Measurements from ENCODE around the gene APEX1.

Gene APEX1

DNA sequence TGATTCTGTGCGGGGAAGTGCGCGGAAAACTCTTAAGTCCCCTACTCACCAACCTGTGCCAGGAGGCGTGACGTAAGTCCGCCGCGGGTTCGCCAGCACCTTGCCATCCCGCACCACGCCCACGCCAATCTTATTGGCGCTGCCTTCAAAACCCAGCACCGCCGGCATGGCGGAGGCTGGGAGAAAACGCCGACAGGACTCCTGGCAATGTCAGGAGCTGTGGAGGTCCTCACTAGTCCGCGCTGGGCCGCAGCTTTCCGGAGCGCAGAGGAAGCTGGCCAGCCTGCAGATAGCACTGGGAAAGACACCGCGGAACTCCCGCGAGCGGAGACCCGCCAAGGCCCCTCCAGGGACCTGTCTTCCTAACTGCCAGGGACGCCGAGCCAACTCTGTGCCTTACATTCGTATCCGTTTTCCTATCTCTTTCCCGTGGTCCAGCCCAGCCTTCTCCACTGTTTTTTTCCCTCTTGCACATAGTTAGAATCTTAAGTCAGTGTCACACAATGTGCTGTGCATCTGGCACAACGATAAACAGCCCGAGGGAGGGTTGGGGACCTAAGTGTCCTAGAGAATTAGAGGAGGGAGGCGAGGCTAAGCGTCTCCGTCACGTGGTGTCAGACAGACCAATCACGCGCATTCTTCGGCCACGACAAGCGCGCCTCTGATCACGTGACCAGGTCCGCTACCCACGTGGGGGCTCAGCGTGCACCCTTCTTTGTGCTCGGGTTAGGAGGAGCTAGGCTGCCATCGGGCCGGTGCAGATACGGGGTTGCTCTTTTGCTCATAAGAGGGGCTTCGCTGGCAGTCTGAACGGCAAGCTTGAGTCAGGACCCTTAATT is at the start of gene APEX1, which contains the start of gene OSGEP:
TSS of gene APEX1 (plus strand) at position 711 of the 839 bp plus-strand sequence. CDS start 420 bp downstream, outside the sequence.
TSS of gene OSGEP (minus strand) at position 297 of the 839 bp plus-strand sequence. CDS start at position 168, 129 bp downstream.
- DNase-seq (ENCODE audit: low spot score) = peak; percentile 99

DNA sequence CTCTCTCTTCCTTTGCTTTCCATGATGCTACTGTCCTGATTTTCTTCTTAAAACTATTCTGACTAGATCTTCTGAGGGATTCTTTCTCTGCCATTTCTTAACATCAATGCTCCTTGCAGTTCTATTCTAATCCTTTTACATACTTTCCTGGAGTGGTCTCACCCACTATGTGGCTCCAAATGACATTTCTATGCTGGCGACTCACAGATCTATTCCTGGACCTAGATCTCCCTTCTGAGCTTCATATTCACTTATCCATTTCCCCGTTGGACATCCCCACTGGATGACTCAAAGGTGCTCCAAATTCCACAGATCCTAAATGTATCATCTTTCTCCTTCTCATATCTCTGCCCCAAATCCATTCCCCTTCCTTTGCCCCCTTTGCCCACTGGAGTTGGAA is 45.8 kb upstream of the APEX1 start:
- DNase-seq (ENCODE audit: low spot score) = peak; percentile 76

DNA sequence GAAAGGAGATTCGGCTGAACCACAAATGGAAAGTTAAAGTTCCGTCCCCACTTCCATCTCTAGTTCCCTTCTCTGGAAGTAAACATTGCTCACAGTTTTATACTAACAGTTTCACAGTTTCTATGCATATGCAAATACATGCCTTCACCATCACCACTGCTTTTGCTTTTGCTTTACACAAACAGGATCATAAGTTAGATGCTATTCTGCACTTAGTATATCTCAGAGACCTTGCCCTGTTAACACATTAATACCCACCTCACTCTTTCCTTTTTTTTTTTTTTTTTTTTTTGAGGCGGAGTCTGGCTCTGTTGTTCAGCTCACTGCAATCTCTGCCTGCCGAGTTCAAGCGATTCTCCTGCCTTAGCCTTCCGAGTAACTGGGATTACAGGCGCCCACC is 42.6 kb upstream of the APEX1 start:
- no peak for DNase-seq (ENCODE audit: low spot score)

DNA sequence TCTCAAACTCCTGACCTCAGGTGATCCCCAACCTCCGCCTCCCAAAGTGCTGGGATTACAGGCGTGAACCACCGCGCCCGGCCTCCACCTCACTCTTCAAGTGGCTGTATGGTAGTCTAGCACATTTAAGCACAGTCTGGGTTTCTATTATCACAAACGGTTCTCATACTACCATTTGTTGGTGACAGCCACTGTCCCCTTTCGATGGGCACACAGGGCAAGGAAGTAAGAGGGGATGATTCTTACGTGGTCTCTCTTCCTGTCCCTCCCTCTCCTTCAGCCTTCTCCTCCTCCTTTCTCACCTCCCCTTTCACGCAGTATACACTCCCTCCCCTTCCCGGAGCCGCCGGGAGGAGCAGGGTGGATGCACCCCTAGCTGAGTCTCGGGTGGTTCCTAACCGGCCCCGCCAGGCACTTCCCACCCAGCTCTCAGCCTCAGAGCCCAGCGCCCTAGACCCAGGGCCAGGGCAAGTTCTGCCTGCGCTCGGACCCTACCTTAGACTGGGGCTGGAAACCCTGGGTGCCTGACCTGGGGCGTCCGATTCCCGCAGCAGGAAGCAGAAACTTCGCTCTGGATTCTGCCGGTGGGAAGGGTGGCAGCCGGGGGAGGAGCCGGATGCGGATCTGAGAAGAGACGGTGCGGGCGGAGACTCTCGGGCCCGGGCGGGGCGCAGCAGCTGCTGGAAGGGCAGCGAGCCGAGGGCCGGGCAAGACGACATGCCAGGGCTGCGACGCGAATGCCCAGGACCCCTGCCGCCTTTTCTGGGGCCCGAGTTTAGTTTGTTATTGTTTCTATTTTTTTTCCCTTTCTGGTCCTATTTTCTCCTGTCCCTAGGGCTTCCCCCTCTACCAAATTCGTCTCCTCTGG is 41.9 kb upstream of the APEX1 start, which contains the start of gene TEP1:
TSS of gene TEP1 (minus strand) at position 626 of the 868 bp plus-strand sequence. CDS start 5,062 bp downstream, outside the sequence.
- DNase-seq (ENCODE audit: low spot score) = peak; percentile 91

DNA sequence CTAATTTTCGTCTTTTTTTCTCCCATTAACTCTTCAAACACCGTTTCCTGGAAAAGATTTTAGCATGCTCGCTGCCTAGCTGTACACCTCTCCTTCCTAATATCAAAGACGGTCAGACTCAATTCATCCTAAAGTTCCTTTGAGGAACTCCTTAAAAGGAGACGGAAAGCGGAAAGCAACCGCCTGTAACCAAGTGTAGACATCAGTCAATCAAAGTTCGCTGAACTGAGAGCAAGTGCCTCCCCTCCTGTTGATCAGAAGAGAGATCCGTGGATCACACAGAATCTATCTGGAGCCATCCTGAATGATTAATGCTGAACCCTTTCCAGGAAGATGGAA is 41.3 kb upstream of the APEX1 start:
- no peak for DNase-seq (ENCODE audit: low spot score)

DNA sequence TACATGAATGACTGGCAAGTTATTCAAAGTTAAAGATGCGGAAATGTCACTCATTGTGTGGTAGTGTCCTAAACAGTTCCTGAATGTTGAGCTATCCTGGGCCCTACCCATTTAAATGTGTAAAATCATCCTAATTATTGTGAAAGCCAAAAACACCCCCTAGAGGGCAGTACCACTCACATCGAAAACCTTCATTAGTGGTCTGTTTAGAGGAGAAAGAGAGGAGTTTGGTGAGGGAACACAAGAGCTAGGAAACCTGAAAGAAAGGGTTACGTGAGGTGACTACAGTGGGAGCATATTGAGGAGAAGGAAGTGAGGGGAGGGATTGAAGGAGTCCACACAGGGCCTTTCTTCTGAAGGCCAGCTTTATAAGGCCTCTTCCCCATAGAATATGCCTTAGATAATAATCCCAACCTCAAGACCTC is 39.2 kb upstream of the APEX1 start:
- DNase-seq (ENCODE audit: low spot score) = peak; percentile 57

DNA sequence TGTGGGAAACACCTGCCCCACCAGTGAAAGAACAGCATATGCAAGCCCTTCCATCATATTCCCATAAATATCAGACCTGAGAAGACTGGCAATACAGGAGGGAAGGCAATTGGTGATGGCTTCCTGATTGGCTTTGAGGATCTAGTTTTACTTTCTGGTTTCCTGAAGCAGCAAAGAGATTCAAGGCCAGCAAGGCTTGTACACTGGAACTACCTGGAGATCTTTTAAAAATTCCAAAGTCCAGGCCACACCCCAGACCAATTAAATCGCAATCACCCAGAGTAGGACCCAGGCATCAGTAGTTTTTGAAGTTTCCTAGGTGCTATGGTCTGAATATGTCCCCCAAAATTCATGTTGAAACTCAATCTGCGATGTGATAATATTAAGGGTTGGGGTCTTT is 38.8 kb upstream of the APEX1 start:
- no peak for DNase-seq (ENCODE audit: low spot score)

DNA sequence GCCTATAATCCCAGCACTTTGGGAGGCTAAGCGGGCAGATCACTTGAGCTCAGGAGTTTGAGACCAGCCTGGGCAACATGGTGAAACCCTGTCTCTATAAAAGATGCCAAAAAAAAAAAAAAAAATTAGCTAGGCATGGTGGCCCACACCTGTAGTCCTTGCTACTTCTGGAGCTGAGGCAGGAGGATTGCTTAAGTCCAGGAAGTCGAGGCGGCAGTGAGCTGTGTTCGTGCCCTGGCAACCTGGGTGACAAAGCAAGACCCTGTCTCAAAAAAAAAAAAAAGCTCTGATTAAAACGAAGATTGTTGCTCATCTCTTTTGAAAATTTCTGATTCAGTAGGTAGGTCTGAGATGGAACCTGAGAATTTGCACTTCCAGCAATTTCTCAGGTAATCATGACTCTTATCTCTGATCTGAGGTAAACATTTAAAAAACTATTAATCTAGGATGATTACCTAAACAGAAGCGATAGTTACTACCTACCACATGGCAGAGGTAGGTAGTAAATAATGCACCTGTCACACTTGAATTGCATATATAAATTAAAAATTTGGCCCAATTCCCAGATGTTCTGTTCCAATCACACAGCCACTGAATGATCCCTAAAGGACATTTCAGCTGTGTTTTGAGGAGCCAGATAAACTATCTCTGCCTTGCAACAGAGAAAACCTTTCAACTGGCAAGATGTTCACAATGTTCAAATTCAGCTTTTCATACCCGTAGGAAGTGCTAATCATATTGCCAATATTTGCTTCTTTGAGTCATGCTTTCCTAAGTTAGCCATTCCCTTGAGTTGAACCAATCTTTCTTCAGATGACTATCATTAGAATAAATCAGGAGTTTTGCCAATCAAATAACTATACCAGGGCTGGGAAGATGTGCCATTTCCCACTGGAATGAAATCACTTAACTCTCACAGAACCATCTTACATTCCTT is 37.5 kb upstream of the APEX1 start:
- no peak for DNase-seq (ENCODE audit: low spot score)

DNA sequence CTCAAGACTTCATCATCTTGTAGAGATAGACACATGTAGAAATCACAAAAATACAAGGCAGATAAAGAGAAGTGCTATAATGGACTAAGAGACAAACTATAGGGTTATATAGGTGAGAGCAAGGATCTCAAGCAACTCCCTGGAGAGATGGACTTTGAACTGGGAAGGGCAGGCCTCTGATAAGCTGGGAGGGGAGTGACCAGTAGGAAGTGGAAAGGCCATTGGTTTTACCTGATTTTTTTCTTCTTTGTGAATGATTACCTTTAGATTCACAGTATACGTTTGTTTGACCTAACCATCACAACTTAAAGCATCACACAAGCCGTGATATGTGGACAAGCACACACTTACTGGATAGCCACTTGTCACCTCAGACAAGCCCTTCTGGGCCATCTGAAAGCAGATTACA is 36.5 kb upstream of the APEX1 start:
- DNase-seq (ENCODE audit: low spot score) = no peak

DNA sequence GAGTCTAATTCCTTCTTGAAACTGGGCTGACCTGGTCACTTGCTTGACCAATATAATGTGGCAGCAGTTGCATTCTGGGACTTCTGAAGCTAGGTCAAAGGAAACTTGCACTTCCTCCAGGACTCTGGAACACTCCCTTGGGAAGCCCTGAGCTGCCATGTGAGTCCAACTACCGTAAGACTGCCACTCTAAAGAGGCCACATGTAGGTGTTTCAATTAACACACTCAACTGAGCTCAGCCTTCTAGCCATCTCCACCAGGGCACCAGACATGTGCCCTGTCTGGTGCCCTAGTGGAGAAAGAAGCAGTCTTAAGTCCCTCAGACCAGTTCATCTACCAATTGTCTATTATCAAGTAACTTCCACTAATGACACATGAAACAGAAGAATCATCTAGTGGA is 35.6 kb upstream of the APEX1 start:
- no peak for DNase-seq (ENCODE audit: low spot score)

DNA sequence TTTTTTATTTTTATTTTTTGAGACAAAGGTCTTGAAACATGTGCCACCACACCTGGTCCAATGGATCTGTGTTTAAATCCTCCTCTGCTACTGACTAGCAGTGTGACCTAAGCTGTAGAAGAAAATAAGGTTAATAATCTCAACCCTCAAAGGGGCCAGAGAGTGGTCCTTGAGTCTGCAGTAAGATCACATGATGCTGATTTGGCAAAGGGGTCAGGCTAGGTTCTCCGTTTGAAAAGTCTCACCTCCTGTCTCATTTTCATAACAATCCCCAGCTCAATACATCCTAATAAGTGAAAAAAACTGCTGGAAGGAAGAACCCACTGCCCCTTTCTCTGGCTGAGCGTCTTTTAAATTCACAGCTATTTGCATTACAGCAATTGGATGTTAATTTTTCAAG is 33.8 kb upstream of the APEX1 start:
- no peak for DNase-seq (ENCODE audit: low spot score)

DNA sequence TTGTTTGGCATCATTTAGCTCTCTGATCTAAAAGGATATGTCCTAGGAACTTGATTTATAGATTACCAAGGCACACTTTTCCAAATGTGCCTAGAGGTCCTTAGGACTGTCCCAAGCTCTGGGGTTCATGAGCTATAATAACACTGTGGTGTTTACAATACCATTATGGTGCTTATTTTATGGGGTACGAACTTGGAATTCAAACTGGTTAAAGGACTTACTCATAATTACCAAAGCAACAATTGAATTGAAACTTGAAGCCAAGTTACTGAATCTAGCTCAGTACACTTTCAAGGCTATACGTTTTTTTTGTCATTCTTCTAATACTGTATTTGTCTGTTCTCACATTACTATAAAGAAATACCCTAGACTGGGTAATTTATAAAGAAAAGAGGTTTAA is 32.1 kb upstream of the APEX1 start:
- DNase-seq (ENCODE audit: low spot score) = no peak

DNA sequence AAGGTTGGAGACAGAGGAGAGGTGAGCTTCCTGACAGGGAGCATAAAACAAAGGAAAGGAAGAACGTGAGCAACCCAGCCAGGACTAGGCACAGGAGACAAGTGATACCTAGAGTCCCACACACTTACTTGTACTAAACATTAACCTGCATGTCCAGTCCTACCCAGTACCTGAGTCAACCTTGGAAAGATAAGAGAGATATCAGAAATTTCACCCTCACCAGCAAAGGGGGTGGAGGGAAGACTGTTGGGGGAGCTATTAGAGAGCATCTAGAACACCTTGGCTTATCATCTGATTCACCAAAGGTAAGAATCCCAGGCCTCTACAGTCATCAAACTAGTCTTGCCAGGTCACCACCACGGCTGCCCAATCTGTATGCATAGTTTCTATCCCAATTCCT is 30.2 kb upstream of the APEX1 start:
- no peak for DNase-seq (ENCODE audit: low spot score)

DNA sequence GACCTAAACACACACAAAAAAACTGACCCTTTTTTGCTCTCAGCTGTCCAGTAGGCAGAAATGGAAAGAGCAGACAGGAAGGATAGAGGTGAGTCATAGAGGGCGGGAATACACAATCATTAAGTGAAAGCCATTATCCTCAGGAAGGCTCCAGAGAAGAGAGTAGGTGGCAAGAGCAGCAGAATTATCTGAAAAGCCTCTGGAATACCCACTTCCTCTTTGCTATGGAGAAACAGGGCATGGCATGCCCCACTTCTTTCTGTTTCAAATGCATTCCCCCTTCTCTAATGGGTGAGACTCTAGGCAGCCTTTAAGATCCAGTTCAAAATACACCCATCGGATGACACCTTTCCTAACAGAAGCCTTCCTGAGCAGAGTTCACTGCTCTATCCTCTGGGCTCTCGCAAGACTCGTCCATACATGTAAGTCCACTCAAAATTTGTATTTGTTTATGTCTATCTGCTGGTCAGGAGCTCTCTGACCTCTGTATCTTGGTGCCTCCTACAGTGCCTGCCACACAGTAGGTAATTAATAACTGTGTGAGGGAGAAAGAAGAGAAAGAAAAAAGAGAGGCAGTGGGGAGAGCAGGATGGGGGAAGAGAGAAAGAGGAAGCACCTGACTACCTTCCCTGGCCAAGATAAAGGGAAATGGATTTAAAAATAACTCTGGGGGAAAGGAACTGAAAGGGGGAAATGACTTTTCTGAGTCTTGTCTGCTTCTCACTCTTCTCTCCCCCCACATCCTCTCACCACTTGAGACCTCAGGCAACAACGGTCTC is 27.6 kb upstream of the APEX1 start:
- peak; percentile 79 for DNase-seq (ENCODE audit: low spot score)

DNA sequence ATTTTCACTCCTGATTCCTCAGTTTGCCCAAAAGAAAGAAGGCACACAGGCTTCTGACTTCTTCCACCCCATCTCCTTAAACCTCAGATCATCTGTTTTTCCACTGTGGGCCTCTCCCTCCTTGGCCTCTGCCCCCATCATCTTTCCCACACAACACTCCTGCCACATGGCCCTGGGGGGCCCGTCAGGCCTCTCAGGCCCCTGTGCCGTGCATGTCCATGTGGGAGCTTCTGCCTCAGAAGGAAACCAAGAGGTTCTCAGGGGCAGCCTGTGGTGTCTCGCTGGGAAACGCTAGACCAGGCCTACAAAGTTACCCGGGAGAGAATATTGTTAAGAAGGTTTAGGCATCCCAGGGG is 27.0 kb upstream of the APEX1 start:
- DNase-seq (ENCODE audit: low spot score) = no peak

DNA sequence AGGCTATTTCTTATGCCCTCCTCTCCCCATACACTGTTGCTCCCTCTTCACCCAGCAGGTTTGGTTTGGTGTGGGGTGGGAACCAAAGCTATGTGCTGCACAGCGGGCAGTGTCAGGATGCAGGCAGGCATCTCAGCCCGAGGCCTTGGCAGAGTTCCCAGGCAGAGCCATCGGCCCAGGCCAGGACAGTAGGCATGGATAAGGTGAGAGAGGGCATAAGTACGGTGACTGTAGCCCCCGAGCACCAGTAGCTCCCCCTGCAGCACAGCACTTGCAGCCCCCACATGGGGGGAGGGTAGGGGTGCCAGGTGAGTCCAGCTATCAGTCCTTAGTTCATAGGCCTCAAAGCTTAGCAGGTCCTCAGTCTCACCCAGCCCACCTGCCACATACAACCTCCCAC is 26.2 kb upstream of the APEX1 start:
- no peak for DNase-seq (ENCODE audit: low spot score)

DNA sequence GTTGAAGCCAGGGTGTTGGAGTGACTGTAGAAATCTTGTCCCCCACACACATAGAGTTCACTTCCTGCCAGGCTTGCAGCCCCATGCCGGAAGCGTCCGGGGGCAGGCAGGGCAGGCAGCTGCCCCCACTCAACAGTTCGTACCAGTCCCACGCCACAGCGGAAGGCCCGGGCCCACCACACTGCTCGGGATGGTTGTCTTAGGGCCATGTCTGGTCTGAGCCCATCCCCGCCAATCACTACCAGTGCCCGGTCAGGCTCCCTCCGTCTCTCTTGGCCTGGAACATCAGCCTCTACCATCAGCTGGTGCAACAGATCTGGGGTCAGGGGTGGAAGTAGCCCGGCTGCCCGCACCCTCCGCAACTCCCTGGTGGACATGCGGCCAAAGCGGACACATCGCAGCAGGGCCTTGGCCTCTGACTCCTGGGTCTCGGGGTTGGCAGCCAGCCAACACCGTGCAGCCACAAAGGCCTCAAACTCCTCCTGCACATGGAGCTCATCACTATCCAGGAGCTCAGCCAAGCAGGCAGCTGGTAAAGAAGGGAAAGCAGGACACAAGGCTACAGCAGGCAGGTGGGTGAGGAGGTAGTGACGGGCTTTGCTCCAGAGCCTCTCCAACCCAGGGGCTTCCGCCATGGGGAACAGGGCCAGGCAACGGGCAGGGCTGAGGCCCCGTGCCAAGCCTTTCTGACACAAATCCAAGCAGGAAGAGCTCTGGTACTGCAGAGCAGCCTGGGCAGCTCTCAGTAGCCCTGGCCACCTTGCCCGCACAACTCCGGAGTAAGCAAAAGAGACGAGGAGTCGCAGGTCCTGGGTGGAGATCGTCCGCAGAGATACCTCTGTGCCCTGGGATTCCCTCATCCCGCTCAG is 25.0 kb upstream of the APEX1 start:
- no peak for DNase-seq (ENCODE audit: low spot score)

DNA sequence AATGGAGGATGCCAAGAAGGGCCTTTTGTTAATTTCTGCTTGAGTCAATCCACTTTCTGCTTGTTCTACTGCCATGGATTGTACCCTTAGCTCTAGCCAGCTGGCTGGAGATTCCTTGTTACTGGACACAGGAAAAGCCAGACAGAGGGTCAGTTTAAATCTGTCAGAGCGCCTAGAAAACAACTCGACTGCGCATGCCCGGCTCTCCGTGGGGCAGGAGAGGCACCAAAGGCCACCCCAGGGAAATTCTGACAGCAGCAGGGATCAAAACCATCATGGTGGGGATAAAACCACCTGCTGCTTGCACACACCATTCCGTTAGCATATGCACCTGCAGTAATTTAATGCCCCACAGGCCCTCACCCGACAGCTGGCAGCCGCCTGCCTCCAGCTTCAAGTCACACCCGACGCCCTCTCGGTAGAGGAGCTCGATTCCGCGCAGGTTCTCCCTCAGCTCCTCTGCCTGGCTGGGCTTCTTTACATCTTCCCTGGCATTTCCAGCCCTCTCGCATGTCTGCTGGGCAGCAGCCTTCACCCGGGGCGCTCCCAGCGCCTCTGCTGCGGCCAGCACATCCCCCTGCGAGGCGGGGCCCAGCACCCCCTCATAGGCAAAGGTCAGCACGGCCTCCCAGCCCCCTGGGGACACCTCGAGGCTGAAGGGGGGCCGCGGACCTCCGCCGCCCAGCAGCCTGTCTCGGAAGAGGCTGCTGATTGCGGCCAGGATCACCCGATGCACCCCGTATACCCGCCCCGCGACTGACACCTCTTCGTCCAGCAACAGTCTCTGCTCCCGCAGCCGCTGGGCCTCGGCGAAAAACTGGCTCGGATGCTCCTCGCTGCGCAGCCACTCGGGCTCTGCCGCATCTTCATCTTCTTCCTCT is 20.1 kb upstream of the APEX1 start:
- no peak for DNase-seq (ENCODE audit: low spot score)

All from AG08395 (cell line).